ENCODE measurements around the gene FXYD6.

GRCh38 chr11:117910941-117911655 lies 34.6 kb upstream of the FXYD6 start:
- TF ChIP-seq POLR2A (IDR thresholded peaks at IDR 0.05) (no peak), CTCF (IDR thresholded peaks at IDR 0.05) (no peak)

Data from adrenal gland (tissue), 5 donors.